ENCODE results near the gene STAT3. TPM values are rescaled to one million over a fixed set of nuclear protein-coding genes. Genes with fewer than 3 reads are reported as not detected.

The STAT3 gene
- total and polyA plus RNA-seq, 9 of the 15 experiments (the other 6 are each of a cell fraction or from before 2014, with no cell fraction given), result 90.0 to 179 (median 114) TPM

DNA sequence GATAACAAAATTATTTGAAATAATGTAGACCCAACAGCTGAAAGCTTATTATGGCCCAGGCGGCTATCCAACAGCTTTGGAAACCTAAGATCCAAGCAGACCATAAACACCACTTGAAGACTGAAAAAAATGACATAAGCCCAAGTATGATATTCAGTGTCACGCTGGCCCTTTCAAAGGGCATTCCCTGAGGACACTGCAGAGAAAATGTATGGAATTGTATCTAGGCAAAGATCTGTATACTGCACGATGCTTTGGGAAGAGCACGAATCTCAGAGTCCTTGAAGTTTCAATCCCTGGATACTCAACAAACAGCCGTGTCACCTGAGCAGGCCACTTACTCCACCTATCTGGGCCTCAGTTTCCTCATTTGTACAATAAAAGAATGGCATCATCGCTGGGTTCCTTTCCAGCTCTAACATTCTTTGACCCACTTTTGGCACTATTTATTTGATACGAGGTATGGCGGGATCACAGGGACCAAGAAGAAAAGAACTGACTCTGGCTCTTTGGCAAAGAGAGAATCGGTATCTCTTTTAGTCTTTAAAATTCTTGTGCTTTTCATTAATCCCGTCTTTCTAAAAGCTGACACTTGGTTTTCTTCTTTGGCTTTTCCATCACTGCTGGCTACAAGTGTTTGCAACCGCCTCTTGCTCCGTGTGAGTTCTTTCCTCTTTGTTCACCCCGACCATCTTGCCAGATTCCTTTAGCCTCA is 113.3 kb downstream of the STAT3 start (continued):
- TF ChIP-seq, protein P1, sequence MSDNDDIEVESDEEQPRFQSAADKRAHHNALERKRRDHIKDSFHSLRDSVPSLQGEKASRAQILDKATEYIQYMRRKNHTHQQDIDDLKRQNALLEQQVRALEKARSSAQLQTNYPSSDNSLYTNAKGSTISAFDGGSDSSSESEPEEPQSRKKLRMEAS (CRISPR knock-in tag; IDR thresholded peaks at IDR 0.05), result no peak

- peaks cover 15 to 21% of the 10 kb centered on the region in 2 experiments for H3K4me1 ChIP-seq (replicated peaks in 1 of 2; ENCODE audit: control insufficient read depth in 2 of 2, insufficient read depth in 2 of 2, low read length in 2 of 2)
Observed at GRCh38 chr17:42274253-42274542, 114.0 kb downstream of the STAT3 start.

More at GRCh38 chr17:42274253-42274542, 114.0 kb downstream of the STAT3 start:
- H3K4me2 ChIP-seq (ENCODE audit: insufficient read depth, low read length), result peak overlapping the region; percentile 95
- peaks cover 45% of the 10 kb centered on the region for H3K36me3 ChIP-seq (ENCODE audit: control insufficient read depth, insufficient read depth, low read length)
- TF ChIP-seq, protein P2, sequence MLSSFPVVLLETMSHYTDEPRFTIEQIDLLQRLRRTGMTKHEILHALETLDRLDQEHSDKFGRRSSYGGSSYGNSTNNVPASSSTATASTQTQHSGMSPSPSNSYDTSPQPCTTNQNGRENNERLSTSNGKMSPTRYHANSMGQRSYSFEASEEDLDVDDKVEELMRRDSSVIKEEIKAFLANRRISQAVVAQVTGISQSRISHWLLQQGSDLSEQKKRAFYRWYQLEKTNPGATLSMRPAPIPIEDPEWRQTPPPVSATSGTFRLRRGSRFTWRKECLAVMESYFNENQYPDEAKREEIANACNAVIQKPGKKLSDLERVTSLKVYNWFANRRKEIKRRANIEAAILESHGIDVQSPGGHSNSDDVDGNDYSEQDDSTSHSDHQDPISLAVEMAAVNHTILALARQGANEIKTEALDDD (IDR thresholded peaks at IDR 0.05), result 0 out of 2 replicates have a peak, but pooled peaks have one; percentile 8
- TF ChIP-seq ZNF384 (IDR thresholded peaks at IDR 0.05; ENCODE audit: low read depth, low read length) (peak; percentile 75), E2F6 (IDR thresholded peaks at IDR 0.05; ENCODE audit: borderline replicate concordance in 1 of 2, extremely low read depth in 1 of 2, insufficient read depth in 1 of 2, insufficient read length in 1 of 2, low read depth in 1 of 2, low read length in 1 of 2, poor library complexity in 1 of 2, severe bottlenecking in 1 of 2) (no peak), ZFX (CRISPR knock-in tag; IDR thresholded peaks at IDR 0.05) (0 out of 2 replicates have a peak, but pooled peaks have one; percentile 6), CEBPG (CRISPR knock-in tag; IDR thresholded peaks at IDR 0.05) (no peak), CEBPG (tag; conservative IDR thresholded peaks at IDR 0.05 in 1 of 2, IDR thresholded peaks at IDR 0.05 in 1 of 2) (0 out of 4 replicates have a peak, but pooled peaks of 1 of the 2 experiments have one; percentile 3)
- no TSS peak for BruUV-seq (replicated peaks)
- peak overlapping the region; percentile 93 for H3K27ac ChIP-seq (ENCODE audit: extremely low read depth, low read depth, low read length)
- peak overlapping the region in 1 of 2 experiments; percentile 84; a peak in 3 of 4 replicates for H3K9ac ChIP-seq (ENCODE audit: insufficient read depth in 1 of 2, low read depth in 2 of 2, low read length in 2 of 2)
- DNase-seq (ENCODE audit: extremely low read depth in 1 of 4, low spot score in 3 of 4), result no peak
- in situ Hi-C loops (cut with MboI), result no loop called here
- no peaks in the 10 kb centered on the region for H3K9me1 ChIP-seq (ENCODE audit: control insufficient read depth, insufficient read depth, low read length)
- WGBS (ENCODE audit: insufficient coverage, low coverage, missing lambda C conversion rate), result 2% methylated on average over 3 of the region's 3 CpGs
- no peak for ATAC-seq
- no peaks in the 10 kb centered on the region for H3K9me3 ChIP-seq (replicated peaks; ENCODE audit: control insufficient read depth, insufficient read depth, low read depth, low read length)
- peak overlapping the region; percentile 81 for H3K4me3 ChIP-seq
- peaks cover 90% of the 10 kb centered on the region for H3K79me2 ChIP-seq (ENCODE audit: control insufficient read depth, insufficient read depth, low read length)
- no peak overlapping the region for H2AFZ ChIP-seq (ENCODE audit: low read depth, low read length)
- intact Hi-C loops (cut with micrococcal nuclease), result no loop called here
- POLR2A ChIA-PET, result interaction anchor here (0.6 to 2.5 kb wide), 5 partner anchors 8 to 52 kb away, joined by 3 to 11 read pairs (median 3); no protein-coding TSS in a partner anchor
- no peaks in the 10 kb centered on the region for H3K27me3 ChIP-seq (ENCODE audit: control insufficient read depth in 2 of 2, insufficient read depth in 2 of 2, low read length in 2 of 2)
- CTCF ChIA-PET (ENCODE audit: low intra/inter-chr PET ratio), result no interaction called here
- FAIRE-seq, result no peak
- H4K20me1 ChIP-seq (replicated peaks; ENCODE audit: control insufficient read depth, insufficient read depth, low read length), result no peaks in the 10 kb centered on the region
